Right ventricle myocardium inferior (tissue), 1 donor: ENCODE results near the gene ACER3. TPM values are rescaled to one million over a fixed set of nuclear protein-coding genes. Genes with fewer than 3 reads are reported as not detected.
"Not testable (repeated sequence)": the region's sequence is repeated elsewhere in the genome, so short reads cannot be mapped to it uniquely, and the experiment has no call there.

Experiments
- ATAC-seq: fragments of 200-7000 bp; cut with Tn5 transposase; one replicate; pipeline ENCODE4 v1.9.1; 2020; ENCODE audit warnings: mild to moderate bottlenecking, moderate library complexity
- DNase-seq: peaks from one replicate; pipeline ENCODE4 v3.0.0; 2021; ENCODE audit errors: missing footprints
- intact Hi-C: fragments of 100-400 bp; cut with DNase I; formaldehyde crosslinking; loops from one replicate; pipeline ENCODE4 v1.11.0; 2022
- total RNA-seq: library from RNA; stranded (reverse); fragmentation: NEBNext Ultra II Directional; extraction: Animal tissue kit (Norgen Biotek cat#: 25700); gene quantifications from one replicate; pipeline ENCODE4 v1.2.1, GENCODE V29; 2021
- donor health status: DM: no; HTN: yes; CAD: no; lungs with severe emphysema.

The ACER3 gene
- total RNA-seq, 1 donor from 2014 or later: 9.9 TPM

DNA sequence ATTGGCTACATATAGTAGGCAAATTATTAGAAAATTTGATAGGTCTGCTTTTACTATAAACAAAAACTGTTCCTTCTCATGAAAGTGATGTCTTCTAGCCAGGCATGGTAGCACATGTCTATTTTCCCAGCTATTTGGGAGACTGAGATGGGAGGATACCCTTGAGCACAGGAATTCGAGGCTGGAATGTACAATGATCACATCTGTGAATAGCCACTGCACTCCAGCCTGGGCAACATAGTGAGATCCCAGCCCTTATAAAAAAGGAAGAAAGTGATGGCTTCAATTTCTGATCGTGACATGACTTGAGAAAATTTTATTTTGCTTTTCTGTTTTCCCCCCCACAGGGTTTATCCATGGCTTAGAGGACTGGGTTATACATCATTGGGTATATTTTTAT is 154.0 kb downstream of the ACER3 start:
- no peak for ATAC-seq
- intact Hi-C loops: no loop called here

DNA sequence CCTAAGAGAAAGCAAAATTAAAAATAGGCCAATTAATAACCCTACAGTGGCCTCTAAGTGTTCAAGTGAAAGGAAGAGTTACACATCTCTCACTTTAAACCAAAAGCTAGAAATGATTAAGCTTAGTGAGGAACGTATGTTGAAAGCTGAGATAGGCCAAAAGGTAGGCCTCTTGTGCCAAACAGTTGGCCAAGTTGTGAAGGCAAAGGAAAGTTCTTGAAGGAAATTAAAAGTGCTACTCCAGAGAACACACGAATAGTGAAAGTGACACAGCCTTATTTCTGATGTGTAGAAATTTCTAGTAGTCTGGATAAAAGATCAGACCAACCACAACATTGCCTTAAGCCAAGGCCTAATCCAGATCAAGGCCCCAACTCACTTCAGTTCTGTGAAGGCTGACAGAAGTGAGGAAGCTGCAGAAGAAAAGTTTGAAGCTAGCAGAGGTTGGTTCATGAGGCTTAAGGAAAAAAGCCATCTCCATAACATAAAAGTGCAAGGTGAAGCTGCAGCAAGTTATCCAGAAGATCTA is 157.7 kb downstream of the ACER3 start:
- intact Hi-C loops, ATAC-seq, DNase-seq: not testable (repeated sequence)

More for the DNA sequence above, 154.0 kb downstream of the ACER3 start:
- DNase-seq: no peak

DNA sequence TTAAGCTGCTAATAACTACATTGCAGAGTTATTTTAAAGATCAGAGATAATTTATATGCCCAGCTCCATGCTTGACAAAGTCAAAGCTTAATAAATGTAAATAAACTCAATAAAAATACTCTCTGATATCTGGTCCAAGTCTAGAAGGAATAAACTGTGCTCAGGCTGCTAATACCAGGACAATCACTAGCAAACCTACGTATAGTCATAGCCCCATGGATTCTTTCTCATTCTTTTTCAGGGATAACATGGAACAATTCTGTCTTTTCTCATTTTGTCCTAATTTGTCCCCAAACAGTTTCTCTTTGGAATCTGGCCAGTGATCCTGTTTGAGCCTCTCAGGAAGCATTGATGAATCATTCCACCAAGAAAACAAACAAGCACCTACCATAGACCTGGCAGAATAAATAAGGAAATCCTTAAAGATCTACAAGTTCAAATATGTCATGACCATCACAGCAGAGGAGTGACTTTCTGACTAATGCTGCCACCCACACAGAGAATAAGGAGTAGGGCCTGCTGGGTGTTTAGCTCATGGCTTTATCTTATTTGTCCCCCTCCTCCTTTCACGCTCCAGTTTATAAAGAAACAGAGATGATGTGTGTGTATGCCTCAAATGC is 159.4 kb downstream of the ACER3 start:
- intact Hi-C loops: no loop called here
- no peak for ATAC-seq
- DNase-seq: no peak

DNA sequence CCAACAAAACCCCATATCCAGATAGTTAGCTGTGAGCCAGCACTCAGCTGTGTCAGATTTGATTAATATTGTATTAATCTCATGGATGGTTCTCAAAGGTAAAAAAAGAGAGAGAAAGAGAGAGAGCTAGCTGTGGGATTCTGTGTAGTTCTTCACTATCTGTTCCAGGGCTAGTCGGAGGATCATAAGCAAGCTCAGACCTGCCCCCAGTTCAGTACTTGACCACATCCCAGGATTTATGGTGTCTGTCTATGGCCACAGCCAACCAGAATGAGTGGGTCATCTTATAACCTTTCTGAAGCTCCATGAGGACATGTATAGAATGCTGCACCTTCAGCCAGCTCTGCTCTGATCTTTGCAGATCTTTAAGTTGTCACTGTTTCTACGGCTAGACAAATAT is 160.0 kb downstream of the ACER3 start:
- intact Hi-C loops: no loop called here
- ATAC-seq: no peak
- DNase-seq: no peak

DNA sequence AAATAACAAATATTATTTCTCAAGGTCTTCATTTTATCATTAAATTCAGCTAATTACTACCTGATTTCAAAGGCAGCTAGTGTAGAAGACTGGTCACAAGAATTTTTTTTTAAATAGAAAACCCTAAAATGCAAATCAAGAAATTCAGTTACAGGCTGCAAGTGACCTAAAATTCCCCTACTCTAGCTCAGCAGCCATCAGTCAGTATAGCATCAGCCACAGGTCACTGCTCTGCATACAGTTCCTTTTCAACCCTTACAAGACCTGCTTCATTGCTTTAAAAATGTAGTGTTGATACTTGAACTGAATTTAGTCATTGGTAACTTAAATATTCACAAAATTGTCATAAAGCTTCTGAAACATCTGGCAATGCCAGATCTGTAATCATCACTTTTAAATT is 164.0 kb downstream of the ACER3 start:
- no peak for DNase-seq
- no peak for ATAC-seq
- intact Hi-C loops: no loop called here

DNA sequence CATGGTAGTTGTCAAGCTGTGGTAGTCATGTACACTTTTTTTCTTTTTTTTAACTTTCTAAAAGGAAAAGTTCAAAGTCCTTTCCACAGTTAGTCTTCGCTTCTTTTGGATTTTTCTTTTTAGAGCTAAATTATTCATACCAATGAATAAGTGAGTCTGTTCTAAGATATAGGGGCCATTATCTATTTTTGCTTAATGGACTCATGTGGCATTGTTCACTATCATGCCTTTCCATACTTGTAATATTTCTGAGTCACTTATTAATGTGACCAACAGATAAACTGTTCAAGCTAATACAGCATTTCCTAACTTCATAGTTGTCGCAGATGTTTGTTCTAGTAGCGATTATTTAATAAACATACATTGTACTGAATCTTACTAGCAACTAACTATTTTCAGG is 165.5 kb downstream of the ACER3 start:
- ATAC-seq: no peak
- no peak for DNase-seq
- intact Hi-C loops: no loop called here

DNA sequence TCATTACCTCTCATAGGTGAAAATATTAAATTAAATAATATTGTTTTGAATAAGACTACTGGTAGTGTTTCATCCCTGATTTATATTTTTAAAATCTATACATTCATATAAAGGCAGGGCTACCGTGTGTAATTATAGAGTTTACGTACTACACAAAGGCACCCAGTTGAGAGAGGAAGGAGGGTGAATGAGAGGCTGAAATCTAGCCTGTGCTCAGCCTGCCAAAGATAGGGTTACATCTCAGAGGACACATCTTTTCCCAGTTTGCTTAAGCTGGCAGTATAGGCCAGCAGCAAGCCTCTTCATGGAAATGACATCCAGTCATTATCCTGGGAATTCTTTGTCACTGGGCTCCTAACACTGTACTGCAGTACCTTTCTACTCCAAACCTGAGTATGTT is 166.0 kb downstream of the ACER3 start:
- intact Hi-C loops: no loop called here
- DNase-seq (no peak), ATAC-seq (no peak)

DNA sequence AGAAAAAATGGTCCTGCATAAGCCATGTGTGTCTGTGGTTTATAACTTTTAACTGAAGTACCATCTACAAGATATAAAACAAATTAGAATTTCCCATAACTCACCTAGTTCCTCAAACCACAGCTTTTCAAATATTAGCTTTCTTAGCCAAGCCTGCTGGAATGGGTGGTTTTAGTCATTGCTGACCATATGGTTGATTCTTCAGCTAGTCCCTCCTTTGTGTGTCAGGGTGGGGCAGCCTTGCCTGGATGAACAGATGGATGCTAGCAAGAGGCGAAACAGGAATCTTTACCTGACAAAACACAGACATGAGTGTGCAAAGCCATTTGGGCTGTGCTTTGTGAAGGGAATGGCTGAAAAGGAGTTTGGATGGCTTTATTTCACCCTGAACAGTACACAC is 166.6 kb downstream of the ACER3 start:
- ATAC-seq (no peak), DNase-seq (no peak)
- intact Hi-C loops: no loop called here

DNA sequence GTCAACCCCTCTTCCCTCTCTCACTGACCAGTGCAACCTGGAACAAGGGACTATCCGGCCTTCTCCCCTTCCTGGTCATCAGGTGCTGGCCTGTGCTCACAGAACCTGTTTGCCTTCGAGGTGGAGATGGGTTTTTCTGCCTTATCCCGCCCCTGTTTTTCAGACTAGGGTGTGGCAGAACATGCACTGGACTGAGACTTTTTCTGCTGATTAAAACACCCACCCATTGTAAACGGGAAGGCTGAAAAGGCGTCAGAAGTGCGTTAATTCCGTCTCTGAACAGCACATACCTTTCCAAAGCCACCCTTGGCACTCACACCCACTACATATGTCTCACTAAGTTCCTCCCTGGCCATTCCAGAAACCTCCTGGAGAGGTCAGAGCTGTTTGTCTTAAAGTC is 169.1 kb downstream of the ACER3 start:
- intact Hi-C loops: no loop called here
- DNase-seq (no peak), ATAC-seq (no peak)

DNA sequence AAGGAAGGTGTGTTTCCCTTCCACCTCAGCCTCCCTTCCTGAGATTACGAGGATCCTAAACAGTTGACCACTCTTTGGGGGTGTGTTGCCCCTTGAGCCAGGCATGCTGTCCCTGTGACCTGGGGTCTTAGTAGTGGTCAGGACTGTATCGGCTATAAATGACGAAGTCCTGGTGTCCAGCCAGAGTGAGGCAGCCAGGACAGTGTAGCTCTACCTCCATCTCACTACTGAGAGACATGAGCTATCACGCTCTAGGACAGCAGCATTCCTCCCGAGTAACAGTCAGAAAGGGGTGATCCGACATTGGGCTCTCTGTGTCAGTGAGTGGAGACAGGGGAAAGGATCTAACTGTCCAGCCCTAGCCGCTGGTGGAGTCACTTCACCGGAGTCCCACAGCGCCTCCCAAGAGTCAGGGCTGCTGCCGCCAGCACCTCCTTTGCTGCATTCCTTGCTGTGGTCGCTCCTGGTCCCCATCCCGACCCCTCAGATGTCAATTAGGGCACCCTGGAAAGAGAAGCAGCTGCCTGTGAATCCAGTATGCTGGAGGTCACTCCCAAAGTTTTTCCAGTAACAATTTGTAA is 170.2 kb downstream of the ACER3 start:
- DNase-seq: no peak
- intact Hi-C loops: no loop called here
- no peak for ATAC-seq

DNA sequence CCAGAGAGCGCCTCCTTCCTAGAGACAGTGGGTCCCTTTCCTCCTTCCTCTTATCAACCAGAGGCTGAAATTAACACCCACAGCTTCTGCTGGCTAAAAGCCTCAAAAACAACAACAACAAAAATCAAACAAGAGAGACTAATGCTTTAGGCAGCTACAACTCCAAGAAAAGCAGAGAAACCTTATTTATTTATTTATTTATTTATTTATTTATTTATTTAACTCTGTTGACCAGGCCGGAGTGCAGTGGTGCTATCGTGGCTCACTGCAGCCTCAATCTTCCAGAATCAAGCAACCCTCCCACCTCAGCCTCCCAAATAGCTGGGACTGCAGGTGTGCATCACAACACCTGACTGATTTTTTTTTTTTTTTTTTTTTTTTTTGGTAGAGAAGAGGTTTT is 170.9 kb downstream of the ACER3 start:
- intact Hi-C loops: no loop called here
- ATAC-seq (no peak), DNase-seq (no peak)

DNA sequence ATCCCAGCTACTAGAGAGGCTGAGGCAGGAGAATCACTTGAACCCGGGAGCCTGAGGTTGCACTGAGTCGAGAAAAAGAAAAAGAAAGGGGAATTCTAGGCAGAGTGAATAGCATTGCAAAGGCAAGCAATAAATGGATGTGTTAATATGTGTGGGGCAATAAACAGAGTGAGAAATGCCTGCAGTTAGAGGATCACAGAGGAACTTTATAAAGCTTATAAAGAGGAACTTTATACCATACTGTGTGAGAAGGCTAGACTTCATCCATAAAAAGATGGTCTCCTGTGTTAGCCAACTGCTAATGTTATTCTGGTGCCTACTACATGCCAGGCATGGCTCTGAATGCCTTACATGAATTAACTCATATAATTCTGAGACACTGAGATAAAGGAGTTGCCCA is 174.3 kb downstream of the ACER3 start:
- intact Hi-C loops: no loop called here
- no peak for ATAC-seq

DNA sequence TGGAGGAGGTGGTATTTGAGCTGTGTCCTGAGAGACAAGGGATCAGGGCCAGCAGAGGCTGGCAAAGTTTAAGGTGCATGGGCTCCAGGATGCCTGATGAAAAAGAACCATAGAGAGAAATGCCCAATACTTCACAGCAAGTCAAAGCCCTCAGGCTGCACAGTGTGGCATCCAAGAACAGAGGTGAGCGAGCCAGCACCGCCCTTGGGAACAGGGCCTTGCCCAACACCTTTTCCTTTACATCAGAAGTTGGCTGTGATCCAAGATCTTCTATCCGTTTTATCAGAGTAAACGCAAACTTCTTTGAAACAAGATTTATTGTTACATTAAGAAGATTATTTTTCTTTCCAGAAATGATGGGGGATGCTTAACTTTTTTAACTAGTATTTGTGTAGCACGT is 174.9 kb downstream of the ACER3 start:
- DNase-seq: no peak
- intact Hi-C loops: no loop called here
- no peak for ATAC-seq

More for the DNA sequence above, 174.3 kb downstream of the ACER3 start:
- no peak for DNase-seq

DNA sequence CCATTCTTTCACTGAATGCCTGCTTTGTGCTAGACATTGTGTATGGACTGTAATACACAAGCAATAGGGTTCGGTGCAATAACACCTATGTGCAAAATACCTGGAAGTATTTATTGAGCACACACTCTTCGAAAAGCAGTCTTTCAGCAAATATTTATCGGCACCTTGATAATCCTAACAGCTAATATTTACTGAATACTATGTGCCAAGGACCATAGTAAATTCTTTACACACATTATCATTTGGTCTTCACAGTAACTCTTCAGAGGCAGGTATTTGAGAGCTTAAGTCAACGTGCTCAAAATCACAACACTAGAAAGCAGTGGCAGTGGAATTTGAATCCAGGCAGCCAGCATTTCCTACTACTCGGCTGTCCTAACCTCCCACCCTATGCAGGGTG is 175.7 kb downstream of the ACER3 start:
- no peak for ATAC-seq
- intact Hi-C loops: no loop called here
- DNase-seq: no peak

DNA sequence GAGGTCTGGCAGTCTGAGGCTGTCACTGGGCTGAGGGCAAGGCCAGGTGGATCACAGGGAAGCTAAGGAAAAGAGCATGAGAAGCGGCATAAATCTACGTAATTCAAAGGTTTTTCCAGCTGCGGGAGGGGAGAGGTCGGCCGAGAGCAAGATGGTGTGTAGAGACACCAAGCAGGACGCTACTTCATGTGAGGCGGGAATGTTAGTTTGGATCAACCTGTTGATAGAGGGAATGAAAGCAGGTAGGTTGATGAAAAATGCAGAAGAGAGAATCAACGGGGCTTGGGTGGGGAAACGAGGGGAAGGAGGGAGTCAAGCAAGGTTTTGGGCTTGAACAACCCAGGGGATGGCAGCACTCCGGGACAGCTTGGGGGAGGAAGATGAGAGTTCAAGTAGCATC is 176.3 kb downstream of the ACER3 start:
- ATAC-seq (no peak), DNase-seq (no peak)
- intact Hi-C loops: no loop called here

DNA sequence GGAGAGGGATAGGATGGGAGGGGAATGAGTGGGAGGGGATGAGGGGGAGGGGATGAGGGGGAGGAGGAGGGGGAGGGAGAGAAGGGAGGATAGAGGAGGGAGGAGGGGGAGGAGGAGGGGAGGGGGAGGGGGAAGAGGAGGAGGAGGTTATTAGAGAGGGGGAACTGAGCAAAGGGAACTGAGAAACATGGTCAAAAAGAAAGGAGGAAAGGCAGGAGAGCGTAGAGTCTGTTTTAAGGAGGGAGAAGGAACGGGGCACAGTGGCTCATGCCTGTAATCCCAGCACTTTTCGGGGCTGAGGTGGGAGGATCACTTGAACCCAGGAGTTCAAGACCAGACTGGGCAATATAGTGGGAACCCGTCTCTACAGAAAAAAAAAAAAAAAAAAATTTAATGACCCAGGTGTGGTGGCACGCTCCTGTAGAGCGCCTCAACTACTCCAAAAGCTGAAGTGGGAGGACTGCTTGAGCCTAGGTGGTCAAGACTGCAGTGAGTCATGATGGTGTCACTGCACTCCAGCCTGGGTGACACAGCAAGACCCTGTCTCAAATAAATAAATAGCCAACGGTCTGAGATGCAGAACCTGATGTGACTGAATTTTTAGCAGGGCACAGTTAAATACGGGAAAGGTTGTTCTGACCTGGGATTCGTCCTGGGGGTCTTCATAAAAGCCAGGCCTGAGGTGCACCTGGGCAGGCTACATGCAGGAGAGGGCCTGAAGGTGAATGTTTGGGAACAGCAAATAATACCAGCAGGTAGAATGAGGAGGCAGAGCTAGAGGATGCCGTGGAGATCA is 177.5 kb downstream of the ACER3 start:
- intact Hi-C loops: no loop called here
- no peak for ATAC-seq
- DNase-seq: no peak

DNA sequence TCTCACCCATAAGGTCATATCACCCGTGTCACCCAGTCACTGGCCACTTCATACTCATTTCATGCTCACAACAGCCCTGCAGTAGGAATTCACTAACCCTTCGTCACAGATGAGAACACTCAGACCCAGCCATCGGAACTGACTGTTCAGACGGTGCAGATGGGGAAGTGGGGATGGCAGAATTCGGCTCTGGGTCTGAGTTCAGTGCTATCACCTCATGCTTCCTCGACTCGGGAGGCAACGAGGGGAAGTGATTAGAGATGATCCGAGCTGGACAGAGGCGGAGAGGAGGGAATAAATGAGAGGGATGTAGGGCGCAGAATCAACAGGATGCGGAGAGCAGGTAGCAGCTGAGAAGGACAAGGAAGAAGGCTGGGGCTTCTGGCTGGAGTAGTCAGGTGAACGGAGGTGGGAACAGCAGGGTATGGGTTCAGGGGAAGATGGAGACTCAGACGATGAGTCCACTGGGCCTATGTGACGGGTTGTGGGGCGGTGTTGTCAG is 178.2 kb downstream of the ACER3 start:
- intact Hi-C loops: no loop called here
- no peak for ATAC-seq
- DNase-seq: no peak

DNA sequence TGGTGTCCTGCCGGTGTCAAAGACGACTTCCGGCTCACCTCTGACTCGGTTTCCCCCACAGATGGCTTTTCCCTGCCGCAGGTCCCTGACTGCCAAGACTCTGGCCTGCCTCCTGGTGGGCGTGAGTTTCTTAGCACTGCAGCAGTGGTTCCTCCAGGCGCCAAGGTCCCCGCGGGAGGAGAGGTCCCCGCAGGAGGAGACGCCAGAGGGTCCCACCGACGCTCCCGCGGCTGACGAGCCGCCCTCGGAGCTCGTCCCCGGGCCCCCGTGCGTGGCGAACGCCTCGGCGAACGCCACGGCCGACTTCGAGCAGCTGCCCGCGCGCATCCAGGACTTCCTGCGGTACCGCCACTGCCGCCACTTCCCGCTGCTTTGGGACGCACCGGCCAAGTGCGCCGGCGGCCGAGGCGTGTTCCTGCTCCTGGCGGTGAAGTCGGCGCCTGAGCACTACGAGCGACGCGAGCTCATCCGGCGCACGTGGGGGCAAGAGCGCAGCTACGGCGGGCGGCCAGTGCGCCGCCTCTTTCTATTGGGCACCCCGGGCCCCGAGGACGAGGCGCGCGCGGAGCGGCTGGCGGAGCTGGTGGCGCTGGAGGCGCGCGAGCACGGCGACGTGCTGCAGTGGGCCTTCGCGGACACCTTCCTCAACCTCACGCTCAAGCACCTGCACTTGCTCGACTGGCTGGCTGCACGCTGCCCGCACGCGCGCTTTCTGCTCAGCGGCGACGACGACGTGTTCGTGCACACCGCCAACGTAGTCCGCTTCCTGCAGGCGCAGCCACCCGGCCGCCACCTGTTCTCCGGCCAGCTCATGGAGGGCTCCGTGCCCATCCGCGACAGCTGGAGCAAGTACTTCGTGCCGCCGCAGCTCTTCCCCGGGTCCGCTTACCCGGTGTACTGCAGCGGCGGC is 179.0 kb downstream of the ACER3 start:
- ATAC-seq (no peak), DNase-seq (no peak)
- intact Hi-C loops: no loop called here

DNA sequence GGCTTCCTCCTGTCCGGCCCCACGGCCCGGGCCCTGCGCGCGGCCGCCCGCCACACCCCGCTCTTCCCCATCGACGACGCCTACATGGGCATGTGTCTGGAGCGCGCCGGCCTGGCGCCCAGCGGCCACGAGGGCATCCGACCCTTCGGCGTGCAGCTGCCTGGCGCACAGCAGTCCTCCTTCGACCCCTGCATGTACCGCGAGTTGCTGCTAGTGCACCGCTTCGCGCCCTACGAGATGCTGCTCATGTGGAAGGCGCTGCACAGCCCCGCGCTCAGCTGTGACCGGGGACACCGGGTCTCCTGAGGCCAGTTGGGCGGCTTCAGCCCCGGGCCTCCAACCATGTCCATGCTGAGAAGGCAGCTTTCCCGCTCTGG is 179.7 kb downstream of the ACER3 start:
- no peak for ATAC-seq
- no peak for DNase-seq
- intact Hi-C loops: no loop called here
